ENCODE measurements around the gene GNAI2.

DNA sequence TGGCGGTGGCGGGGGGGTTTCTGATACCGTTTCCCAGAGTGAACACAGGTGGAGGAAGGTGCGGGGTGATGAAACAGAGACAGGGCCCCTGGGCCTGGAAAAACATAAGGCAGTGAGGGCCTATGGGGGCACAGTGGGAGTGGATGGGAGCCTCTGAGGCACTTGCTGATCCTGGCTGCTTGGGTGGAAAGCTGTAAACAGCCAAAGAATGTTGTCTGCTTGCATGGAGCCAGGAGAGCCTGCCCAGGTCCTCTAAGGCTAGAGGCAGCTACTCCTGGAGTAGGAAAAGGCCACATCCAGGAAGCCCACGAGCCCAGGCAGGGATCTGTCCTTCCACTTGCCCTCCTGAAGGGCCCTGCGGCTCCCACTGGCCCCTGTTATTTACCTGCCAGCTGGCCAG lies 30.0 kb downstream of the GNAI2 start:
- TF ChIP-seq, protein P1, sequence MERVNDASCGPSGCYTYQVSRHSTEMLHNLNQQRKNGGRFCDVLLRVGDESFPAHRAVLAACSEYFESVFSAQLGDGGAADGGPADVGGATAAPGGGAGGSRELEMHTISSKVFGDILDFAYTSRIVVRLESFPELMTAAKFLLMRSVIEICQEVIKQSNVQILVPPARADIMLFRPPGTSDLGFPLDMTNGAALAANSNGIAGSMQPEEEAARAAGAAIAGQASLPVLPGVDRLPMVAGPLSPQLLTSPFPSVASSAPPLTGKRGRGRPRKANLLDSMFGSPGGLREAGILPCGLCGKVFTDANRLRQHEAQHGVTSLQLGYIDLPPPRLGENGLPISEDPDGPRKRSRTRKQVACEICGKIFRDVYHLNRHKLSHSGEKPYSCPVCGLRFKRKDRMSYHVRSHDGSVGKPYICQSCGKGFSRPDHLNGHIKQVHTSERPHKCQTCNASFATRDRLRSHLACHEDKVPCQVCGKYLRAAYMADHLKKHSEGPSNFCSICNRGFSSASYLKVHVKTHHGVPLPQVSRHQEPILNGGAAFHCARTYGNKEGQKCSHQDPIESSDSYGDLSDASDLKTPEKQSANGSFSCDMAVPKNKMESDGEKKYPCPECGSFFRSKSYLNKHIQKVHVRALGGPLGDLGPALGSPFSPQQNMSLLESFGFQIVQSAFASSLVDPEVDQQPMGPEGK (CRISPR knock-in tag; IDR thresholded peaks at IDR 0.05; ENCODE audit: borderline replicate concordance): no peak
- TF ChIP-seq, protein P2, sequence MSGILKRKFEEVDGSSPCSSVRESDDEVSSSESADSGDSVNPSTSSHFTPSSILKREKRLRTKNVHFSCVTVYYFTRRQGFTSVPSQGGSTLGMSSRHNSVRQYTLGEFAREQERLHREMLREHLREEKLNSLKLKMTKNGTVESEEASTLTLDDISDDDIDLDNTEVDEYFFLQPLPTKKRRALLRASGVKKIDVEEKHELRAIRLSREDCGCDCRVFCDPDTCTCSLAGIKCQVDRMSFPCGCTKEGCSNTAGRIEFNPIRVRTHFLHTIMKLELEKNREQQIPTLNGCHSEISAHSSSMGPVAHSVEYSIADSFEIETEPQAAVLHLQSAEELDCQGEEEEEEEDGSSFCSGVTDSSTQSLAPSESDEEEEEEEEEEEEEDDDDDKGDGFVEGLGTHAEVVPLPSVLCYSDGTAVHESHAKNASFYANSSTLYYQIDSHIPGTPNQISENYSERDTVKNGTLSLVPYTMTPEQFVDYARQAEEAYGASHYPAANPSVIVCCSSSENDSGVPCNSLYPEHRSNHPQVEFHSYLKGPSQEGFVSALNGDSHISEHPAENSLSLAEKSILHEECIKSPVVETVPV (CRISPR knock-in tag; IDR thresholded peaks at IDR 0.05): no peak
- TF ChIP-seq SNAI2 (CRISPR knock-in tag; IDR thresholded peaks at IDR 0.05): no peak
- no peak for TF ChIP-seq RARB (CRISPR knock-in tag; IDR thresholded peaks at IDR 0.05)
- TF ChIP-seq TOX (CRISPR knock-in tag; IDR thresholded peaks at IDR 0.05; ENCODE audit: borderline replicate concordance): no peak
- TF ChIP-seq ZFP3 (CRISPR knock-in tag; IDR thresholded peaks at IDR 0.05): no peak
- TF ChIP-seq, protein P3, sequence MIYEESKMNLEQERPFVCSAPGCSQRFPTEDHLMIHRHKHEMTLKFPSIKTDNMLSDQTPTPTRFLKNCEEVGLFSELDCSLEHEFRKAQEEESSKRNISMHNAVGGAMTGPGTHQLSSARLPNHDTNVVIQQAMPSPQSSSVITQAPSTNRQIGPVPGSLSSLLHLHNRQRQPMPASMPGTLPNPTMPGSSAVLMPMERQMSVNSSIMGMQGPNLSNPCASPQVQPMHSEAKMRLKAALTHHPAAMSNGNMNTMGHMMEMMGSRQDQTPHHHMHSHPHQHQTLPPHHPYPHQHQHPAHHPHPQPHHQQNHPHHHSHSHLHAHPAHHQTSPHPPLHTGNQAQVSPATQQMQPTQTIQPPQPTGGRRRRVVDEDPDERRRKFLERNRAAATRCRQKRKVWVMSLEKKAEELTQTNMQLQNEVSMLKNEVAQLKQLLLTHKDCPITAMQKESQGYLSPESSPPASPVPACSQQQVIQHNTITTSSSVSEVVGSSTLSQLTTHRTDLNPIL (CRISPR knock-in tag; IDR thresholded peaks at IDR 0.05; ENCODE audit: low read depth): no peak
- no peak for TF ChIP-seq OSR1 (CRISPR knock-in tag; IDR thresholded peaks at IDR 0.05)
- TF ChIP-seq, protein P4, sequence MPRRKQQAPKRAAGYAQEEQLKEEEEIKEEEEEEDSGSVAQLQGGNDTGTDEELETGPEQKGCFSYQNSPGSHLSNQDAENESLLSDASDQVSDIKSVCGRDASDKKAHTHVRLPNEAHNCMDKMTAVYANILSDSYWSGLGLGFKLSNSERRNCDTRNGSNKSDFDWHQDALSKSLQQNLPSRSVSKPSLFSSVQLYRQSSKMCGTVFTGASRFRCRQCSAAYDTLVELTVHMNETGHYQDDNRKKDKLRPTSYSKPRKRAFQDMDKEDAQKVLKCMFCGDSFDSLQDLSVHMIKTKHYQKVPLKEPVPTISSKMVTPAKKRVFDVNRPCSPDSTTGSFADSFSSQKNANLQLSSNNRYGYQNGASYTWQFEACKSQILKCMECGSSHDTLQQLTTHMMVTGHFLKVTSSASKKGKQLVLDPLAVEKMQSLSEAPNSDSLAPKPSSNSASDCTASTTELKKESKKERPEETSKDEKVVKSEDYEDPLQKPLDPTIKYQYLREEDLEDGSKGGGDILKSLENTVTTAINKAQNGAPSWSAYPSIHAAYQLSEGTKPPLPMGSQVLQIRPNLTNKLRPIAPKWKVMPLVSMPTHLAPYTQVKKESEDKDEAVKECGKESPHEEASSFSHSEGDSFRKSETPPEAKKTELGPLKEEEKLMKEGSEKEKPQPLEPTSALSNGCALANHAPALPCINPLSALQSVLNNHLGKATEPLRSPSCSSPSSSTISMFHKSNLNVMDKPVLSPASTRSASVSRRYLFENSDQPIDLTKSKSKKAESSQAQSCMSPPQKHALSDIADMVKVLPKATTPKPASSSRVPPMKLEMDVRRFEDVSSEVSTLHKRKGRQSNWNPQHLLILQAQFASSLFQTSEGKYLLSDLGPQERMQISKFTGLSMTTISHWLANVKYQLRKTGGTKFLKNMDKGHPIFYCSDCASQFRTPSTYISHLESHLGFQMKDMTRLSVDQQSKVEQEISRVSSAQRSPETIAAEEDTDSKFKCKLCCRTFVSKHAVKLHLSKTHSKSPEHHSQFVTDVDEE (CRISPR knock-in tag; IDR thresholded peaks at IDR 0.05): no peak
- TF ChIP-seq ZC3H10 (CRISPR knock-in tag; IDR thresholded peaks at IDR 0.05): no peak
- no peak for TF ChIP-seq ISL1 (CRISPR knock-in tag; IDR thresholded peaks at IDR 0.05)
- no peak for TF ChIP-seq TCF4 (CRISPR knock-in tag; IDR thresholded peaks at IDR 0.05; ENCODE audit: borderline replicate concordance)
- TF ChIP-seq PPARA (CRISPR knock-in tag; IDR thresholded peaks at IDR 0.05; ENCODE audit: borderline replicate concordance): no peak
- no peak for TF ChIP-seq ARNTL (CRISPR knock-in tag; IDR thresholded peaks at IDR 0.05; ENCODE audit: borderline replicate concordance, low read depth)

Measured in SK-N-SH treated with all-trans-retinoic acid at 6 μM for 48 hours (cell line).